ENCODE data around the gene RHBDL3.
A peak's percentile ranks its signal among the peaks of the same experiment; 100 is the strongest.
"Not testable (repeated sequence)": the region's sequence is repeated elsewhere in the genome, so short reads cannot be mapped to it uniquely, and the experiment has no call there.

The RHBDL3 gene

GRCh38 chr17:32335687-32336086 is 70.1 kb downstream of the RHBDL3 start:
- no peak overlapping the region for H3K9ac ChIP-seq (ENCODE audit: low read depth, low read length)
- H3K9me3 ChIP-seq (ENCODE audit: control insufficient read depth, insufficient read depth, low read length) = no peaks in the 10 kb centered on the region
- H3K27me3 ChIP-seq (ENCODE audit: control insufficient read depth, insufficient read depth, low read length) = no peaks in the 10 kb centered on the region
- H3K36me3 ChIP-seq (ENCODE audit: control insufficient read depth, insufficient read depth, low read length) = peaks cover 9% of the 10 kb centered on the region
- no peak overlapping the region for H3K4me3 ChIP-seq (ENCODE audit: low read depth, low read length)
- H3K4me1 ChIP-seq (ENCODE audit: control insufficient read depth, insufficient read depth, low read length) = no peaks in the 10 kb centered on the region

- peaks cover 3% of the 10 kb centered on the region for H3K4me1 ChIP-seq (ENCODE audit: control insufficient read depth, insufficient read depth, low read length)
- peak overlapping the region; percentile 96 for H3K4me3 ChIP-seq (ENCODE audit: low read depth, low read length)
- no peaks in the 10 kb centered on the region for H3K9me3 ChIP-seq (ENCODE audit: control insufficient read depth, insufficient read depth, low read length)
- H3K36me3 ChIP-seq (ENCODE audit: control insufficient read depth, insufficient read depth, low read length) = peaks cover 4% of the 10 kb centered on the region
- peak overlapping the region; percentile 81 for H3K9ac ChIP-seq (ENCODE audit: low read depth, low read length)
- no peaks in the 10 kb centered on the region for H3K27me3 ChIP-seq (ENCODE audit: control insufficient read depth, insufficient read depth, low read length)
Observed at GRCh38 chr17:32341141-32341856, 75.7 kb downstream of the RHBDL3 start.

GRCh38 chr17:32341857-32342602 is 76.4 kb downstream of the RHBDL3 start, which contains the start of gene C17orf75:
Gene C17orf75, minus strand, starts transcription at chr17:32342173. Its CDS starts 34 bp downstream, at chr17:32342139.
- no peaks in the 10 kb centered on the region for H3K9me3 ChIP-seq (ENCODE audit: control insufficient read depth, insufficient read depth, low read length)
- H3K4me1 ChIP-seq (ENCODE audit: control insufficient read depth, insufficient read depth, low read length) = peaks cover 3% of the 10 kb centered on the region
- no peaks in the 10 kb centered on the region for H3K27me3 ChIP-seq (ENCODE audit: control insufficient read depth, insufficient read depth, low read length)
- H3K9ac ChIP-seq (ENCODE audit: low read depth, low read length) = peak within 1 kb of the TSS; percentile 81
- H3K4me3 ChIP-seq (ENCODE audit: low read depth, low read length) = peak within 1 kb of the TSS; percentile 96
- H3K36me3 ChIP-seq (ENCODE audit: control insufficient read depth, insufficient read depth, low read length) = peaks cover 4% of the 10 kb centered on the region

- no peak overlapping the region for H3K9ac ChIP-seq (ENCODE audit: low read depth, low read length)
Observed at GRCh38 chr17:32342603-32343325, 77.1 kb downstream of the RHBDL3 start.

GRCh38 chr17:32345951-32346600 is 80.4 kb downstream of the RHBDL3 start:
- H3K9ac ChIP-seq (ENCODE audit: low read depth, low read length) = no peak overlapping the region
- H3K4me1 ChIP-seq (ENCODE audit: control insufficient read depth, insufficient read depth, low read length) = peaks cover 2% of the 10 kb centered on the region
- H3K27me3 ChIP-seq (ENCODE audit: control insufficient read depth, insufficient read depth, low read length) = no peaks in the 10 kb centered on the region
- no peak overlapping the region for H3K4me3 ChIP-seq (ENCODE audit: low read depth, low read length)
- H3K9me3 ChIP-seq (ENCODE audit: control insufficient read depth, insufficient read depth, low read length) = no peaks in the 10 kb centered on the region
- H3K36me3 ChIP-seq (ENCODE audit: control insufficient read depth, insufficient read depth, low read length) = no peaks in the 10 kb centered on the region

More at GRCh38 chr17:32342603-32343325, 77.1 kb downstream of the RHBDL3 start:
- H3K27me3 ChIP-seq (ENCODE audit: control insufficient read depth, insufficient read depth, low read length) = no peaks in the 10 kb centered on the region
- H3K4me3 ChIP-seq (ENCODE audit: low read depth, low read length) = no peak overlapping the region
- peaks cover 3% of the 10 kb centered on the region for H3K4me1 ChIP-seq (ENCODE audit: control insufficient read depth, insufficient read depth, low read length)
- H3K9me3 ChIP-seq (ENCODE audit: control insufficient read depth, insufficient read depth, low read length) = no peaks in the 10 kb centered on the region
- no peaks in the 10 kb centered on the region for H3K36me3 ChIP-seq (ENCODE audit: control insufficient read depth, insufficient read depth, low read length)

- Histone ChIP-seq H3K27me3 (ENCODE audit: control insufficient read depth, insufficient read depth, low read length) (no peaks in the 10 kb centered on the region), H3K9me3 (ENCODE audit: control insufficient read depth, insufficient read depth, low read length) (no peaks in the 10 kb centered on the region), H3K4me3 (ENCODE audit: low read depth, low read length) (peak overlapping the region; percentile 99), H3K9ac (ENCODE audit: low read depth, low read length) (no peak overlapping the region), H3K36me3 (ENCODE audit: control insufficient read depth, insufficient read depth, low read length) (peaks cover 3% of the 10 kb centered on the region), H3K4me1 (ENCODE audit: control insufficient read depth, insufficient read depth, low read length) (peaks cover 2% of the 10 kb centered on the region)
Observed at GRCh38 chr17:32348483-32348800, 82.8 kb downstream of the RHBDL3 start.

GRCh38 chr17:32349503-32349853 is 83.8 kb downstream of the RHBDL3 start:
- H3K9me3 ChIP-seq (ENCODE audit: control insufficient read depth, insufficient read depth, low read length) = no peaks in the 10 kb centered on the region
- peak overlapping the region; percentile 82 for H3K9ac ChIP-seq (ENCODE audit: low read depth, low read length)
- H3K36me3 ChIP-seq (ENCODE audit: control insufficient read depth, insufficient read depth, low read length) = peaks cover 3% of the 10 kb centered on the region
- H3K4me3 ChIP-seq (ENCODE audit: low read depth, low read length) = peak overlapping the region; percentile 99
- H3K27me3 ChIP-seq (ENCODE audit: control insufficient read depth, insufficient read depth, low read length) = no peaks in the 10 kb centered on the region
- H3K4me1 ChIP-seq (ENCODE audit: control insufficient read depth, insufficient read depth, low read length) = peaks cover 5% of the 10 kb centered on the region

GRCh38 chr17:32349854-32350665 is 84.4 kb downstream of the RHBDL3 start, which contains the start of gene ZNF207:
Gene ZNF207, plus strand, starts transcription at chr17:32350157. Its CDS starts 129 bp downstream, at chr17:32350286.
- Histone ChIP-seq H3K36me3 (ENCODE audit: control insufficient read depth, insufficient read depth, low read length) (peaks cover 6% of the 10 kb centered on the region), H3K9me3 (ENCODE audit: control insufficient read depth, insufficient read depth, low read length) (no peaks in the 10 kb centered on the region), H3K4me3 (ENCODE audit: low read depth, low read length) (peak within 1 kb of the TSS; percentile 99), H3K4me1 (ENCODE audit: control insufficient read depth, insufficient read depth, low read length) (peaks cover 5% of the 10 kb centered on the region), H3K9ac (ENCODE audit: low read depth, low read length) (peak within 1 kb of the TSS; percentile 100), H3K27me3 (ENCODE audit: control insufficient read depth, insufficient read depth, low read length) (no peaks in the 10 kb centered on the region)

GRCh38 chr17:32350666-32351418 is 85.2 kb downstream of the RHBDL3 start:
- no peaks in the 10 kb centered on the region for H3K9me3 ChIP-seq (ENCODE audit: control insufficient read depth, insufficient read depth, low read length)
- H3K36me3 ChIP-seq (ENCODE audit: control insufficient read depth, insufficient read depth, low read length) = peaks cover 12% of the 10 kb centered on the region
- peak overlapping the region; percentile 99 for H3K4me3 ChIP-seq (ENCODE audit: low read depth, low read length)
- H3K9ac ChIP-seq (ENCODE audit: low read depth, low read length) = peak overlapping the region; percentile 100
- H3K27me3 ChIP-seq (ENCODE audit: control insufficient read depth, insufficient read depth, low read length) = no peaks in the 10 kb centered on the region
- peaks cover 5% of the 10 kb centered on the region for H3K4me1 ChIP-seq (ENCODE audit: control insufficient read depth, insufficient read depth, low read length)

GRCh38 chr17:32352734-32353133 is 87.1 kb downstream of the RHBDL3 start:
- peaks cover 15% of the 10 kb centered on the region for H3K36me3 ChIP-seq (ENCODE audit: control insufficient read depth, insufficient read depth, low read length)
- H3K4me3 ChIP-seq (ENCODE audit: low read depth, low read length) = peak overlapping the region; percentile 99

More at GRCh38 chr17:32352734-32353133, 87.1 kb downstream of the RHBDL3 start:
- not testable (repeated sequence) for H3K9me3 ChIP-seq (ENCODE audit: control insufficient read depth, insufficient read depth, low read length); H3K4me1 ChIP-seq (ENCODE audit: control insufficient read depth, insufficient read depth, low read length); H3K9ac ChIP-seq (ENCODE audit: low read depth, low read length); H3K27me3 ChIP-seq (ENCODE audit: control insufficient read depth, insufficient read depth, low read length)
